Naive thymus-derived CD4-positive, alpha-beta T cell (primary cell): ENCODE results near the gene PDE8B. TPM values are rescaled to one million over a fixed set of nuclear protein-coding genes. Genes with fewer than 3 reads are reported as not detected.

ENCODE experiments used
- ATAC-seq: fragments of 150-1000 bp; cut with Tn5 transposase; 2 replicates; pipeline ENCODE4 v1.10.0; 2021; ENCODE audit warnings: mild to moderate bottlenecking, moderate library complexity
- CTCF ChIA-PET: fragments of 350-600 bp; sonication (Branson Sonifier 250); formaldehyde crosslinking; loops from one replicate; lab custom pipeline; 2021; ENCODE audit warnings: antibody characterized with exemption; lab: Charles Lee
- POLR2A ChIA-PET: fragments of 350-600 bp; sonication (Branson Sonifier 250); formaldehyde crosslinking; loops from one replicate; lab custom pipeline; 2021; ENCODE audit warnings: antibody characterized with exemption, inconsistent platforms; lab: Charles Lee
- DNase-seq, 9 donors: peaks; one replicate each; pipeline versions ENCODE4 v3.0.0 to v3.0.0-alpha.2; 2020 to 2022; ENCODE audit warnings: mixed read lengths in 1 of 9
- H3K27ac ChIP-seq: one replicate; pipeline ENCODE4 v1.7.0; 2013; ENCODE audit warnings: mild to moderate bottlenecking, low read depth, low read length, moderate library complexity
- H3K27me3 ChIP-seq, 2 donors: one replicate each; pipeline ENCODE4 v1.7.0; 2013; ENCODE audit warnings: low read length in 2 of 2, mild to moderate bottlenecking in 2 of 2, moderate library complexity in 2 of 2; ENCODE audit not compliant: control insufficient read depth in 2 of 2, insufficient read depth in 2 of 2
- H3K36me3 ChIP-seq, 3 experiments: 1 replicate in 2 of 3; 2 replicates in 1 of 3; pipeline ENCODE4 v1.7.0; 2013; ENCODE audit warnings: low read length in 3 of 3, mild to moderate bottlenecking in 3 of 3, moderate library complexity in 1 of 3; ENCODE audit not compliant: insufficient read depth in 3 of 3, control insufficient read depth in 2 of 3
- H3K4me1 ChIP-seq, 2 donors: one replicate each; pipeline ENCODE4 v1.7.0; 2013; ENCODE audit warnings: low read length in 2 of 2, mild to moderate bottlenecking in 2 of 2, moderate library complexity in 1 of 2; ENCODE audit not compliant: control insufficient read depth in 2 of 2, insufficient read depth in 2 of 2
- H3K4me3 ChIP-seq: 2 replicates; pipeline ENCODE4 v1.7.0; 2013; ENCODE audit warnings: mild to moderate bottlenecking, low read length
- H3K9me3 ChIP-seq, 3 experiments: 1 replicate in 2 of 3; 2 replicates in 1 of 3; pipeline ENCODE4 v1.7.0; 2013; ENCODE audit warnings: low read length in 3 of 3; ENCODE audit not compliant: control insufficient read depth in 2 of 3
- H3K27ac Mint-ChIP-seq, 9 donors: one replicate each; pipeline ENCODE4 v1.8.0; 2020 to 2022; ENCODE audit warnings: mixed read lengths in 9 of 9, mild to moderate bottlenecking in 8 of 9, moderate library complexity in 5 of 9, inconsistent platforms in 2 of 9
- H3K27me3 Mint-ChIP-seq, 5 donors: one replicate each; pipeline ENCODE4 v1.8.0; 2021 to 2022; ENCODE audit warnings: mixed read lengths in 5 of 5, mild to moderate bottlenecking in 1 of 5
- H3K36me3 Mint-ChIP-seq, 5 donors: one replicate each; pipeline ENCODE4 v1.8.0; 2020 to 2022; ENCODE audit warnings: mixed read lengths in 5 of 5, mild to moderate bottlenecking in 3 of 5, inconsistent platforms in 1 of 5
- H3K4me1 Mint-ChIP-seq, 7 donors: one replicate each; pipeline ENCODE4 v1.8.0; 2020 to 2022; ENCODE audit warnings: mixed read lengths in 7 of 7, mild to moderate bottlenecking in 3 of 7, inconsistent platforms in 1 of 7
- H3K4me3 Mint-ChIP-seq, 10 donors: one replicate each; pipeline ENCODE4 v1.8.0; 2020 to 2022; ENCODE audit warnings: mild to moderate bottlenecking in 10 of 10, mixed read lengths in 10 of 10, moderate library complexity in 6 of 10, inconsistent platforms in 2 of 10
- H3K9me3 Mint-ChIP-seq, 11 donors: one replicate each; pipeline ENCODE4 v1.8.0; 2020 to 2022; ENCODE audit warnings: mixed read lengths in 11 of 11, mild to moderate bottlenecking in 4 of 11, inconsistent platforms in 1 of 11, moderate library complexity in 1 of 11
- intact Hi-C, 2 donors: fragments of 100-400 bp; cut with micrococcal nuclease; formaldehyde crosslinking; loops; one replicate each; pipeline ENCODE4 v1.15.1; 2023
- polyA plus RNA-seq, 2 donors: library from polyadenylated mRNA; unstranded; fragments of 300-500 nt; fragmentation: Illumina TruSeq; gene quantifications; one replicate each; pipeline ENCODE4 v1.2.3, GENCODE V29; 2021
- total RNA-seq, 6 experiments: library from RNA in 5 of 6; stranded (reverse) in 5 of 6; gene quantifications; 1 replicate in 5 of 6; 2 replicates in 1 of 6; pipeline ENCODE4 v1.2.3 and lab custom pipeline; 2021 to 2026

The PDE8B gene
- total and polyA plus RNA-seq, 7 experiments from 2014 or later, result 0.02 to 1.2 TPM; not detected in 5

DNA sequence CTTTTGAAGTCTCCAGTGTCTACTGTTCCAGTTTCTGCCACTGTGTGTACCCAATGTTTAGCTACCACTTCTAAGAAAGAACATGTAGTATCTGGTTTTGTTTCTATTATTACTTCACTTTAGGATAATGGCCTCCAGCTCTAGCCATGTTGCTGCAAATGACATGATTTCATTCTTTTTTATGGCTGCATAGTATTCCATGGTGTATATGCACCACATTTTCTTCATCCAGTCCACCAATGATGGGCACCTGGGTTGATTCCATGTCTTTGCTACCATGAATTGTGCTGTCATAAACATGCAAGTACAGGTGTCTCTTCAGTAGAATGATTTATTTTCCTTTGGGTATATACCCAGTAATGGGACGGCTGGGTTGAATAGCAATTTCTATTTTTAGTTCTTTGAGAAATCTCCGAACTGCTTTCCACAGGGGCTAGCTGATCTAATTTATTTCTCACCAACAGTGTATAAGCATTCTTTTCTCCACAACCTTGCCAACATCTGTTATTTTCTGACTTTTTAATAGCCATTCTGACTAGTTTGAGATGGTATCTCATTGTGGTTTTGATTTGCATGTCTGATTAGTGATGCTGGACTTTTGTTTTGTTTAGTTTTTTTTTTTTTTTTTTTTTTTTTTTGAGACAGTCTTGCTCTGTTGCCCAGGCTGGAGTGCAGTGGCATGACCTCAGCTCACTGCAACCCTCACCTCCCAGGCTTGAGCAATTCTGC is 212.7 kb downstream of the PDE8B start:
- Mint-ChIP-seq H3K27me3 (peaks cover 0 to 10% (median 0%) of the 10 kb centered on the region in 5 donors), H3K9me3 (peaks cover 0 to 7% (median 0%) of the 10 kb centered on the region in 11 donors), H3K4me3 (no peak overlapping the region), H3K4me1 (peaks cover 0 to 3% (median 0%) of the 10 kb centered on the region in 7 donors), H3K27ac (no peak overlapping the region), H3K36me3 (peaks cover 0 to 6% (median 0%) of the 10 kb centered on the region in 5 donors)
- H3K27ac ChIP-seq, result no peak overlapping the region
- CTCF ChIA-PET, result interaction anchor here (0.6 kb wide), 1 partner anchor 35 kb away, joined by 3 read pairs; no protein-coding TSS in a partner anchor
- H3K4me3 ChIP-seq, result no peak overlapping the region
- POLR2A ChIA-PET, result no interaction called here
- no peaks in the 10 kb centered on the region for H3K9me3 ChIP-seq
- H3K36me3 ChIP-seq, result no peaks in the 10 kb centered on the region
- no peak for DNase-seq
- no peak for ATAC-seq
- no peaks in the 10 kb centered on the region for H3K4me1 ChIP-seq
- H3K27me3 ChIP-seq, result no peaks in the 10 kb centered on the region
- intact Hi-C loops, result no loop called here

DNA sequence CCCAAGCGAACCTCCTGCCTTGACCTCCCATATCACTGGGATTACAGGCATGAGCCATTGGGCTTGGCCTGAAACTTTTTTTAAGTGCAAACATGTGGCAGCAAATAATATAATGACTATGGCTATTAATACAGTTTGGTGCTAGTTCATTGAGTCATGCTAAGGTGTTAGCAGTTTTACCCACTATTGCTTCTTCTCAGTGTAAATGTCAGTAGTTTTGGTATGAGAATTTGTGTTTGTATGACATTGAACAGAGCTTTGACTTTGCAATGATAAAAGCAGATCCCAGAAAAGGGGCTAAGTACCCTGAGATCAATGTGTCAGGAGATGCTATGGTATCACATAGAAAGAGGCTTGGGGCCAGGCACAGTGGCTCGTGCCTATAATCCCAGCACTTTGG is 214.4 kb downstream of the PDE8B start:
- intact Hi-C loops, result no loop called here

DNA sequence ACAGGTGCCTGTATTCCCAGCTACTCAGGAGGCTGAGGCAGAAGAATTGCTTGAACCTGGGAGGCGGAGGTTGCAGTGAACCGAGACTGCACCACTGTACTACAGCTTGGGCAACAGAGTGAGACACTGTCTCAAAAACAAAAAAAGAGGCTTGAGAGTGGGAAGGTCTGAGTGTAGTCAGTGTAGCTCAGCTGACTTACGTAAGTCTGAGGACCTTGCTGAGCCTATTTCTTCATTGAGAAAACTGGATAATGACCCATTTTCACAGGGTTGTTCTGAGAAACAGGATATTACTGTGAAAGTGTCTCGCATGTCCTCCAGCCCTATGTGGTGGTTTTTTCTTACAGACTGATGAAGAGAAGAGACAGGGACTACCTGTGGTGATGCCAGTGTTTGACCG is 214.9 kb downstream of the PDE8B start:
- Histone ChIP-seq H3K4me1 (no peaks in the 10 kb centered on the region), H3K4me3 (no peak overlapping the region), H3K9me3 (no peaks in the 10 kb centered on the region), H3K27ac (no peak overlapping the region), H3K36me3 (no peaks in the 10 kb centered on the region), H3K27me3 (no peaks in the 10 kb centered on the region)
- DNase-seq (no peak), ATAC-seq (no peak)
- ChIA-PET CTCF (interaction anchor here (0.6 kb wide), 1 partner anchor 322 kb away, joined by 3 read pairs; no protein-coding TSS in a partner anchor), POLR2A (no interaction called here)
- Mint-ChIP-seq H3K27ac (no peak overlapping the region), H3K27me3 (peaks cover 0 to 3% (median 0%) of the 10 kb centered on the region in 5 donors), H3K9me3 (peaks cover 0 to 7% (median 0%) of the 10 kb centered on the region in 11 donors), H3K4me3 (no peak overlapping the region), H3K4me1 (no peaks in the 10 kb centered on the region), H3K36me3 (peaks cover 0 to 9% (median 4%) of the 10 kb centered on the region in 5 donors)
- intact Hi-C loops, result no loop called here

More for the DNA sequence above, 214.4 kb downstream of the PDE8B start:
- ATAC-seq (no peak), DNase-seq (no peak)
- Histone ChIP-seq H3K4me1 (no peaks in the 10 kb centered on the region), H3K27me3 (no peaks in the 10 kb centered on the region), H3K27ac (no peak overlapping the region), H3K36me3 (no peaks in the 10 kb centered on the region), H3K9me3 (no peaks in the 10 kb centered on the region), H3K4me3 (no peak overlapping the region)
- Mint-ChIP-seq H3K4me1 (no peaks in the 10 kb centered on the region), H3K27ac (no peak overlapping the region), H3K4me3 (no peak overlapping the region), H3K27me3 (peaks cover 0 to 3% (median 0%) of the 10 kb centered on the region in 5 donors), H3K9me3 (peaks cover 0 to 7% (median 0%) of the 10 kb centered on the region in 11 donors), H3K36me3 (peaks cover 0 to 7% (median 4%) of the 10 kb centered on the region in 5 donors)
- CTCF ChIA-PET, result interaction anchor here (1.1 kb wide), 1 partner anchor 68 kb away, joined by 3 read pairs; no protein-coding TSS in a partner anchor
- POLR2A ChIA-PET, result no interaction called here

DNA sequence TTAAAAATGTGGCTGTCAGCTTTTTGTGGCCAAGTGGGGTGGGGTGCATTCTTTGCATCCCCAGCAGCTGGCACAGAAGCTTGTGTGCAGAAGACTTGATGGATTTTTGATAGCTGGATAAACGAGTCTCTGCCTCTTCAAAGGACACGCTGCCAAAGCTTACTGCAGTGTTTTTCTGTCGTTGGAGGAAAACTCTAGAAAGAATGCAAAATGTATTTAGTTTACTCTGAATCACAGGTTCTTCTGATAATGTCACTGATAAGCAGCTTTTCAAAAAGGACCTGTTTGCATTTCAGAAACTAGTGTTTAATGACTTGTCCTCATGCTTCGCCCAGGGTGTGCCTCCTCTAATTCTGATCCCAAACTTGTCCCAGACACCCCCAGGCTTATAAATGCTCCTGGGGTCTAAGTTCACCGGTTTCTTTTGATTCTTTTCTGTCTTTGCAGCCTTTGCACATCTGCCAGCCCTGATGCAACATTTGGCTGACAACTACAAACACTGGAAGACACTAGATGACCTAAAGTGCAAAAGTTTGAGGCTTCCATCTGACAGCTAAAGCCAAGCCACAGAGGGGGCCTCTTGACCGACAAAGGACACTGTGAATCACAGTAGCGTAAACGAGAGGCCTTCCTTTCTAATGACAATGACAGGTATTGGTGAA is 215.6 kb downstream of the PDE8B start:
- H3K4me3 Mint-ChIP-seq, result no peak overlapping the region
- Histone ChIP-seq H3K4me1 (no peaks in the 10 kb centered on the region), H3K4me3 (no peak overlapping the region), H3K36me3 (no peaks in the 10 kb centered on the region), H3K9me3 (no peaks in the 10 kb centered on the region), H3K27me3 (no peaks in the 10 kb centered on the region), H3K27ac (no peak overlapping the region)
- no peak overlapping the region for H3K27ac Mint-ChIP-seq
- peaks cover 0 to 7% (median 0%) of the 10 kb centered on the region in 11 donors for H3K9me3 Mint-ChIP-seq
- peaks cover 4 to 16% (median 7%) of the 10 kb centered on the region in 5 donors for H3K36me3 Mint-ChIP-seq
- H3K27me3 Mint-ChIP-seq, result peaks cover 0 to 3% (median 0%) of the 10 kb centered on the region in 5 donors
- POLR2A ChIA-PET, result no interaction called here
- intact Hi-C loops, result no loop called here
- no peak for DNase-seq
- no peak for ATAC-seq
- H3K4me1 Mint-ChIP-seq, result peaks cover 0 to 2% (median 0%) of the 10 kb centered on the region in 7 donors
- CTCF ChIA-PET, result interaction anchor here (0.6 kb wide), 1 partner anchor 321 kb away, joined by 3 read pairs; no protein-coding TSS in a partner anchor

DNA sequence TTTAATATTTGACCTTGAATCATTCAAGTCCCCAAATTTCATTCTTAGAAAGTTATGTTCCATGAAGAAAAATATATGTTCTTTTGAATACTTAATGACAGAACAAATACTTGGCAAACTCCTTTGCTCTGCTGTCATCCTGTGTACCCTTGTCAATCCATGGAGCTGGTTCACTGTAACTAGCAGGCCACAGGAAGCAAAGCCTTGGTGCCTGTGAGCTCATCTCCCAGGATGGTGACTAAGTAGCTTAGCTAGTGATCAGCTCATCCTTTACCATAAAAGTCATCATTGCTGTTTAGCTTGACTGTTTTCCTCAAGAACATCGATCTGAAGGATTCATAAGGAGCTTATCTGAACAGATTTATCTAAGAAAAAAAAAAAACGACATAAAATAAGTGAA is 216.2 kb downstream of the PDE8B start:
- Histone ChIP-seq H3K9me3 (no peaks in the 10 kb centered on the region), H3K36me3 (no peaks in the 10 kb centered on the region), H3K27me3 (no peaks in the 10 kb centered on the region), H3K27ac (no peak overlapping the region), H3K4me1 (no peaks in the 10 kb centered on the region), H3K4me3 (no peak overlapping the region)
- Mint-ChIP-seq H3K4me1 (peaks cover 0 to 7% (median 0%) of the 10 kb centered on the region in 7 donors), H3K36me3 (peaks cover 4 to 21% (median 9%) of the 10 kb centered on the region in 5 donors), H3K4me3 (no peak overlapping the region), H3K9me3 (peaks cover 0 to 7% (median 0%) of the 10 kb centered on the region in 11 donors), H3K27ac (no peak overlapping the region), H3K27me3 (peaks cover 0 to 2% (median 0%) of the 10 kb centered on the region in 5 donors)
- ATAC-seq, result no peak
- intact Hi-C loops, result no loop called here
- DNase-seq, result no peak
- ChIA-PET CTCF (interaction anchor here (1.3 kb wide), 1 partner anchor 11 kb away, joined by 3 read pairs; no protein-coding TSS in a partner anchor), POLR2A (interaction anchor here (1.2 kb wide), 1 partner anchor 26 kb away, joined by 3 read pairs; no protein-coding TSS in a partner anchor)

DNA sequence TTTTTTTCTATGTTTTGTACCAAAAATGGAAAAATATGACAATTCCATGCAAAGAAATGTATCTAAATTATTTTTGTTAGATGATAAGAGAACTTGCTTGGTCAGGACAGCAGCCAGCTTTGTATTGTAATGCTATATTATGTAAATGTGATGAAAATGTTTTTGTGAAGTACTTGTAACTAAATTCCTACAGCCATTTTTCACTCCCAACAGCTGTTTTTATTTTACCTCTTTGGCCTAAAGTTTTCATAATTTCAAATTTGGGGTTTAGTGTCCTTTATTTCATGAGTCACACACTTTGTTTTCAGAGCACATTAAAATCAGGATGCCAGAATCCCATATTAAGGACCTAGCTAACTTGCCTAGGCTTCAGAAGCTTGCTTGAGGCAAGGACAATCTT is 217.5 kb downstream of the PDE8B start:
- Mint-ChIP-seq H3K4me3 (no peak overlapping the region), H3K27me3 (no peaks in the 10 kb centered on the region), H3K4me1 (peaks cover 0 to 10% (median 0%) of the 10 kb centered on the region in 7 donors), H3K36me3 (peaks cover 4 to 34% (median 14%) of the 10 kb centered on the region in 5 donors), H3K27ac (no peak overlapping the region), H3K9me3 (no peaks in the 10 kb centered on the region)
- POLR2A ChIA-PET, result no interaction called here
- Histone ChIP-seq H3K27me3 (no peaks in the 10 kb centered on the region), H3K36me3 (no peaks in the 10 kb centered on the region), H3K27ac (no peak overlapping the region), H3K4me3 (no peak overlapping the region), H3K4me1 (no peaks in the 10 kb centered on the region), H3K9me3 (no peaks in the 10 kb centered on the region)
- no peak for DNase-seq
- CTCF ChIA-PET, result interaction anchor here (1.3 kb wide), 1 partner anchor 9 kb away, joined by 3 read pairs; no protein-coding TSS in a partner anchor
- ATAC-seq, result no peak
- intact Hi-C loops, result no loop called here
